H9 (cell line): ENCODE data around the gene ANKS3. TPM values are rescaled to one million over a fixed set of nuclear protein-coding genes. Genes with fewer than 3 reads are reported as not detected.

Experiments used
- DNase-seq: peaks from one replicate; pipeline ENCODE4 v3.0.0-alpha.2; 2017
- H2AFZ ChIP-seq: one replicate; pipeline ENCODE4 v1.6.1; 2013; ENCODE audit warnings: mild to moderate bottlenecking, low read length, control low read depth, moderate library complexity
- H2AK5ac ChIP-seq: 2 replicates; pipeline ENCODE4 v1.6.1; 2013; ENCODE audit warnings: low read length, control low read depth, mixed read lengths; ENCODE audit not compliant: insufficient read length
- H2BK120ac ChIP-seq: one replicate; pipeline ENCODE4 v1.6.1; 2013; ENCODE audit warnings: low read depth, mild to moderate bottlenecking, low read length, control low read depth, inconsistent platforms; ENCODE audit not compliant: poor library complexity, severe bottlenecking
- H2BK12ac ChIP-seq: 2 replicates; pipeline ENCODE4 v1.6.1; 2013; ENCODE audit warnings: low read length, control low read depth, mixed read lengths, low read depth; ENCODE audit not compliant: insufficient read length
- H2BK15ac ChIP-seq: 2 replicates; pipeline ENCODE4 v1.6.1; 2013; ENCODE audit warnings: low read depth, low read length, control low read depth
- H2BK20ac ChIP-seq: one replicate; pipeline ENCODE4 v1.6.1; 2013; ENCODE audit warnings: low read depth, mild to moderate bottlenecking, low read length, control low read depth, inconsistent platforms; ENCODE audit not compliant: poor library complexity, severe bottlenecking
- H2BK5ac ChIP-seq: 2 replicates; pipeline ENCODE4 v1.6.1; 2013; ENCODE audit warnings: low read length, control low read depth, mixed read lengths; ENCODE audit not compliant: insufficient read length
- H3K14ac ChIP-seq: 2 replicates; pipeline ENCODE4 v1.6.1; 2013; ENCODE audit warnings: low read length, control low read depth; ENCODE audit not compliant: insufficient read depth
- H3K18ac ChIP-seq: 2 replicates; pipeline ENCODE4 v1.6.1; 2013; ENCODE audit warnings: low read depth, mild to moderate bottlenecking, mixed read lengths, low read length, control low read depth; ENCODE audit not compliant: insufficient read length
- H3K23ac ChIP-seq: 2 replicates; pipeline ENCODE4 v1.6.1; 2013; ENCODE audit warnings: low read length, control low read depth, mixed read lengths, low read depth; ENCODE audit not compliant: insufficient read length
- H3K23me2 ChIP-seq: 2 replicates; pipeline ENCODE4 v1.6.1; 2013; ENCODE audit warnings: low read depth, mild to moderate bottlenecking, mixed read lengths, low read length, control low read depth; ENCODE audit not compliant: insufficient read length, poor library complexity, severe bottlenecking
- H3K27ac ChIP-seq: 2 replicates; pipeline ENCODE4 v1.5.1; 2013; ENCODE audit warnings: low read length, control low read depth, mixed read lengths, low read depth; ENCODE audit not compliant: insufficient read length
- H3K27me3 ChIP-seq: 2 replicates; pipeline ENCODE4 v1.6.1; 2013; ENCODE audit warnings: low read length, control low read depth, inconsistent platforms; ENCODE audit not compliant: insufficient read depth
- H3K4ac ChIP-seq: 2 replicates; pipeline ENCODE4 v1.6.1; 2013; ENCODE audit warnings: low read depth, mild to moderate bottlenecking, control low read depth, inconsistent platforms, low read length, moderate library complexity
- H3K4me1 ChIP-seq: 2 replicates; pipeline ENCODE4 v1.6.1; 2013; ENCODE audit warnings: low read length, control low read depth, inconsistent platforms; ENCODE audit not compliant: insufficient read depth
- H3K4me2 ChIP-seq: 2 replicates; pipeline ENCODE4 v1.6.1; 2013; ENCODE audit warnings: low read length, control low read depth, mixed read lengths; ENCODE audit not compliant: insufficient read length, insufficient read depth
- H3K56ac ChIP-seq: 2 replicates; pipeline ENCODE4 v1.6.1; 2013; ENCODE audit warnings: low read depth, mild to moderate bottlenecking, mixed read lengths, low read length, control low read depth; ENCODE audit not compliant: insufficient read length
- H3K79me1 ChIP-seq: 2 replicates; pipeline ENCODE4 v1.6.1; 2013; ENCODE audit warnings: low read depth, mild to moderate bottlenecking, moderate library complexity, low read length, control low read depth, inconsistent platforms; ENCODE audit not compliant: insufficient read depth, poor library complexity, severe bottlenecking
- H3K79me2 ChIP-seq: 2 replicates; pipeline ENCODE4 v1.6.1; 2013; ENCODE audit warnings: low read length, control low read depth, inconsistent platforms; ENCODE audit not compliant: insufficient read depth
- H3K9ac ChIP-seq: 2 replicates; pipeline ENCODE4 v1.6.1; 2013; ENCODE audit warnings: low read length, control low read depth, mixed read lengths; ENCODE audit not compliant: insufficient read length; ENCODE audit errors: extremely low read depth
- H3K9me3 ChIP-seq: one replicate; pipeline ENCODE4 v1.6.1; 2013; ENCODE audit warnings: low read depth, low read length, inconsistent platforms; ENCODE audit not compliant: control insufficient read depth
- H3T11ph ChIP-seq: one replicate; pipeline ENCODE4 v1.6.1; 2013; ENCODE audit warnings: mild to moderate bottlenecking, low read length, control low read depth, inconsistent platforms
- H4K20me1 ChIP-seq: one replicate; pipeline ENCODE4 v1.6.1; 2013; ENCODE audit not compliant: control insufficient read depth, insufficient read length, insufficient read depth
- H4K5ac ChIP-seq: 2 replicates; pipeline ENCODE4 v1.6.1; 2013; ENCODE audit warnings: low read depth, mild to moderate bottlenecking, mixed read lengths, low read length, control low read depth; ENCODE audit not compliant: insufficient read length
- H4K8ac ChIP-seq: replicated peaks from 2 replicates; pipeline ENCODE4 v1.6.1; 2013; ENCODE audit warnings: low read length, control low read depth, mixed read lengths, low read depth; ENCODE audit not compliant: insufficient read length
- H4K91ac ChIP-seq: 2 replicates; pipeline ENCODE4 v1.6.1; 2013; ENCODE audit warnings: low read depth, mild to moderate bottlenecking, moderate library complexity, mixed read lengths, low read length, control low read depth; ENCODE audit not compliant: insufficient read length
- H3K27ac Mint-ChIP-seq, 3 experiments: 2 replicates in 2 of 3; 3 replicates in 1 of 3; pipeline ENCODE4 v1.8.0; 2020 to 2021; ENCODE audit warnings: mixed read lengths in 3 of 3, mild to moderate bottlenecking in 1 of 3, moderate library complexity in 1 of 3
- H3K27me3 Mint-ChIP-seq: 2 replicates; pipeline ENCODE4 v1.8.0; 2021; ENCODE audit warnings: low read depth, mild to moderate bottlenecking, moderate library complexity, mixed read lengths
- H3K36me3 Mint-ChIP-seq, 3 experiments: 2 replicates in 2 of 3; 3 replicates in 1 of 3; pipeline ENCODE4 v1.8.0; 2020 to 2021; ENCODE audit warnings: low read depth in 3 of 3, mixed read lengths in 3 of 3; ENCODE audit not compliant: insufficient read depth in 1 of 3
- H3K4me1 Mint-ChIP-seq, 2 experiments: 2 replicates each; pipeline ENCODE4 v1.8.0; 2020; ENCODE audit warnings: mixed read lengths in 2 of 2
- H3K4me3 Mint-ChIP-seq, 2 experiments: 2 replicates in 1 of 2; 3 replicates in 1 of 2; pipeline ENCODE4 v1.8.0; 2020 to 2021; ENCODE audit warnings: mild to moderate bottlenecking in 2 of 2, mixed read lengths in 2 of 2, moderate library complexity in 1 of 2
- H3K9me3 Mint-ChIP-seq, 2 experiments: 2 replicates in 1 of 2; 3 replicates in 1 of 2; pipeline ENCODE4 v1.8.0; 2020; ENCODE audit warnings: mild to moderate bottlenecking in 2 of 2, mixed read lengths in 2 of 2, moderate library complexity in 1 of 2
- WGBS: extraction: QIAGEN DNeasy Blood & Tissue Kit; methylation state at CpG from one replicate; pipeline ENCODE4 v1.1.7; 2013; ENCODE audit warnings: missing lambda C conversion rate, low lambda C conversion rate, mixed read lengths; ENCODE audit not compliant: insufficient read length; ENCODE audit errors: extremely low coverage; 5-methylcytosine and 5-hydroxymethylcytosine counted together
- total RNA-seq: library from RNA; stranded (reverse); gene quantifications from 2 replicates; pipeline ENCODE4 v1.2.1, GENCODE V29; 2021
- TF ChIP-seq, protein P1 (sequence below): fragments of 200-600 bp; sonication (generic); conservative IDR thresholded peaks from 3 replicates; pipeline ENCODE4 v1.8.0; 2021; ENCODE audit warnings: antibody characterized with exemption, mild to moderate bottlenecking

ANKS3 gene
- total RNA-seq, 1 experiment from 2014 or later = 32.0 TPM

DNA sequence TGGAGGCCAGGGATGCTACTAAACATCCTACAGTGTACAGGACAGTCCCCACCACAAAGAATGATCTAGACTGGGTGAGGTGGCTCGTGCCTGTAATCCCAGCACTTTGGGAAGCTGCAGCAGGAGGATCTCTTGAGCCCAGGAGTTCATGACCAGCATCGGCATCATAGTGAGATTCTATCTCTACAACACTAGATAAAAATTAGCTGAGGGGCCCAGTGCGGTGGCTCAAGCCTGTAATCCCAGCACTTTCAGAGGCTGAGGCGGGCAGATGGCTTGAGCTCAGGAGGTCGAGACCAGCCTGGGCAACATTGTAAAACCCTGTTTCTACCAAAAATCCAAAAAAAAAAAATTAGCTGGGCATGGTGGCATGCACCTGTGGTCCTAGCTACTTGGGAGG is 38.3 kb upstream of the ANKS3 start:
- H3K23ac ChIP-seq = no peak overlapping the region
- H4K91ac ChIP-seq = no peak overlapping the region
- H4K5ac ChIP-seq = no peak overlapping the region
- H3K4me3 Mint-ChIP-seq = no peak overlapping the region
- no peaks in the 10 kb centered on the region for H4K20me1 ChIP-seq
- H3K9me3 Mint-ChIP-seq = no peaks in the 10 kb centered on the region
- no peak overlapping the region for H2BK5ac ChIP-seq
- H3K4me1 Mint-ChIP-seq = peaks cover 14 to 16% of the 10 kb centered on the region in 2 experiments
- H3K36me3 Mint-ChIP-seq = no peaks in the 10 kb centered on the region
- H3T11ph ChIP-seq = no peak overlapping the region
- H3K14ac ChIP-seq = no peak overlapping the region
- H2BK12ac ChIP-seq = no peak overlapping the region
- no peak overlapping the region for H2AK5ac ChIP-seq
- no peaks in the 10 kb centered on the region for H3K9me3 ChIP-seq
- H3K79me2 ChIP-seq = no peaks in the 10 kb centered on the region
- no peaks in the 10 kb centered on the region for H3K4me1 ChIP-seq
- no peak overlapping the region for H3K4me2 ChIP-seq
- no peaks in the 10 kb centered on the region for H3K79me1 ChIP-seq
- no CpG with 5 or more reads among the region's 5 CpGs for WGBS
- no peak overlapping the region for H2AFZ ChIP-seq
- no peak overlapping the region for H2BK15ac ChIP-seq
- DNase-seq = no peak
- no peak overlapping the region for H3K18ac ChIP-seq
- H3K4ac ChIP-seq = no peak overlapping the region
- H3K23me2 ChIP-seq = peaks cover 8% of the 10 kb centered on the region
- H3K27me3 ChIP-seq = no peaks in the 10 kb centered on the region
- H3K27ac Mint-ChIP-seq = no peak overlapping the region
- H3K9ac ChIP-seq = no peak overlapping the region
- H3K56ac ChIP-seq = no peak overlapping the region
- TF ChIP-seq, protein P1, sequence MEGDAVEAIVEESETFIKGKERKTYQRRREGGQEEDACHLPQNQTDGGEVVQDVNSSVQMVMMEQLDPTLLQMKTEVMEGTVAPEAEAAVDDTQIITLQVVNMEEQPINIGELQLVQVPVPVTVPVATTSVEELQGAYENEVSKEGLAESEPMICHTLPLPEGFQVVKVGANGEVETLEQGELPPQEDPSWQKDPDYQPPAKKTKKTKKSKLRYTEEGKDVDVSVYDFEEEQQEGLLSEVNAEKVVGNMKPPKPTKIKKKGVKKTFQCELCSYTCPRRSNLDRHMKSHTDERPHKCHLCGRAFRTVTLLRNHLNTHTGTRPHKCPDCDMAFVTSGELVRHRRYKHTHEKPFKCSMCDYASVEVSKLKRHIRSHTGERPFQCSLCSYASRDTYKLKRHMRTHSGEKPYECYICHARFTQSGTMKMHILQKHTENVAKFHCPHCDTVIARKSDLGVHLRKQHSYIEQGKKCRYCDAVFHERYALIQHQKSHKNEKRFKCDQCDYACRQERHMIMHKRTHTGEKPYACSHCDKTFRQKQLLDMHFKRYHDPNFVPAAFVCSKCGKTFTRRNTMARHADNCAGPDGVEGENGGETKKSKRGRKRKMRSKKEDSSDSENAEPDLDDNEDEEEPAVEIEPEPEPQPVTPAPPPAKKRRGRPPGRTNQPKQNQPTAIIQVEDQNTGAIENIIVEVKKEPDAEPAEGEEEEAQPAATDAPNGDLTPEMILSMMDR = no peak
- no peaks in the 10 kb centered on the region; the same call in none of the 2 replicates for H3K27me3 Mint-ChIP-seq
- H4K8ac ChIP-seq = no peak overlapping the region
- no peak overlapping the region for H2BK120ac ChIP-seq
- no peak overlapping the region for H3K27ac ChIP-seq
- H2BK20ac ChIP-seq = no peak overlapping the region
